Esophagus muscularis mucosa (tissue), 3 donors: ENCODE measurements around the gene PLEK.

Experiments
- CTCF ChIP-seq, 3 experiments: fragments of 200-600 bp in 2 of 3; fragments of 450-650 bp in 1 of 3; sonication (generic) in 2 of 3; IDR thresholded peaks; one replicate each; pipeline ENCODE4 v1.5.1; 2017 to 2019; ENCODE audit warnings: antibody characterized with exemption in 3 of 3, mild to moderate bottlenecking in 2 of 3, moderate library complexity in 1 of 3
- POLR2A ChIP-seq: fragments of 450-650 bp; IDR thresholded peaks from one replicate; pipeline ENCODE4 v1.6.1; 2017; ENCODE audit warnings: antibody characterized with exemption, moderate library complexity, mild to moderate bottlenecking, low read depth
- POLR2AphosphoS5 ChIP-seq, 2 donors: sonication (generic); formaldehyde crosslinking; IDR thresholded peaks; one replicate each; pipeline ENCODE4 v1.6.1; 2017; ENCODE audit warnings: antibody characterized with exemption in 2 of 2

- TF ChIP-seq CTCF (IDR thresholded peaks at IDR 0.05) = no peak
- no peak for TF ChIP-seq POLR2AphosphoS5 (IDR thresholded peaks at IDR 0.05)
- no peak for TF ChIP-seq POLR2A
These were observed 1.0 kb downstream of the PLEK start for GRCh38 chr2:68366083-68366560.
